Muscle layer of colon (tissue), 2 donors: ENCODE results near the gene PLCH2.

Source experiments
- H3K27ac ChIP-seq: one replicate; pipeline ENCODE4 v1.7.0; 2013; ENCODE audit warnings: low read depth, mild to moderate bottlenecking, low read length, moderate library complexity
- H3K27me3 ChIP-seq, 2 donors: one replicate each; pipeline ENCODE4 v1.7.0; 2013; ENCODE audit warnings: low read length in 2 of 2, mild to moderate bottlenecking in 2 of 2; ENCODE audit not compliant: insufficient read depth in 2 of 2, control insufficient read depth in 1 of 2
- H3K36me3 ChIP-seq: one replicate; pipeline ENCODE4 v1.7.0; 2013; ENCODE audit warnings: mild to moderate bottlenecking, low read length; ENCODE audit not compliant: insufficient read depth
- H3K4me1 ChIP-seq: one replicate; pipeline ENCODE4 v1.7.0; 2013; ENCODE audit warnings: mild to moderate bottlenecking, low read length; ENCODE audit not compliant: insufficient read depth
- H3K4me3 ChIP-seq, 2 donors: one replicate each; pipeline ENCODE4 v1.7.0; 2013; ENCODE audit warnings: low read length in 2 of 2, low read depth in 1 of 2, mild to moderate bottlenecking in 1 of 2, moderate library complexity in 1 of 2
- H3K9ac ChIP-seq: one replicate; pipeline ENCODE4 v1.7.0; 2013; ENCODE audit warnings: low read length
- H3K9me3 ChIP-seq: one replicate; pipeline ENCODE4 v1.7.0; 2013; ENCODE audit warnings: mild to moderate bottlenecking, low read length
- donor health status: abdominal sarcoma.
- donor health status: Adenocarcinoma of cecum.

PLCH2 gene

DNA sequence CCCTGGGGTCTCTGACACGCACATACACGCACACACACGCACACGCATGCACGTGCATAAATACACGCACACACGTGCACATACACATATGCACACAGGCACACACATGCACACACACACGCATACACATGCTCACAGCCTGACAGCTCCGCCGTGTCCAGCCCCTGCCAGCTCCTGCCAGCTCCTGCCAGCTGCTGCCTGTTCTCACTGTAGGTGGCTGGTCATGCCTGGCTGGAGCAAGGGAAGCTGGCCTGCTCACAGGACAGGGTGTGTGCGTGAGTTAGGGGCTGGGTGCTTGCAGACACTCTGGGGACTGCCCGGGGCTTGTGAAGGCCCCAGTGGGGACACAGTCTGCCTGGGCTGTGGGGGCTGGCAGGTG, 4.9 kb downstream of the PLCH2 start:
- Histone ChIP-seq H3K4me1 (no peaks in the 10 kb centered on the region), H3K9me3 (no peaks in the 10 kb centered on the region), H3K27ac (no peak overlapping the region), H3K9ac (no peak overlapping the region), H3K27me3 (no peaks in the 10 kb centered on the region), H3K4me3 (no peak overlapping the region), H3K36me3 (no peaks in the 10 kb centered on the region)

- Histone ChIP-seq H3K27ac (no peak overlapping the region), H3K9me3 (no peaks in the 10 kb centered on the region), H3K27me3 (no peaks in the 10 kb centered on the region), H3K9ac (no peak overlapping the region), H3K4me1 (no peaks in the 10 kb centered on the region), H3K36me3 (no peaks in the 10 kb centered on the region), H3K4me3 (no peak overlapping the region)
Observed at GRCh38 chr1:2481885-2482284, 5.8 kb downstream of the PLCH2 start.

DNA sequence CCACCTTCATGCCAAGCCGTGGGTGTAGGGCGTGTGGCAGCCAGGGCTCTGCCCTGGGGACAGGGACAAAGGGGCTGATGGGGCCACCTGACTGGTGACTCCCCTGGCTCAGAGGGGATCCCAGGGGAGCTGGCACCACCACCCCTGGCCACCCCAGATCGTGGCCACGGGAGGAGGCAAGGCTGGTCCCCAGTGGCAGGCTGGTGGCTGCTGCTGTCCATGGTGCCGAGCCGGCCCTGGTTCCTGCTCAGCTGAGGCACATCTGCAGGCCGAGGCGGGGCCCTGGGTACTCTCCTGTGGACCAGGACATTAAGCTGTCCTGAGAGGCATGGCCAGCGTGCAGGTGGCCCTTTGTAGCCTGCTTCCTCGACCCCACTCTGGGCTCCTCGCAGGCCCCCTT, 6.5 kb downstream of the PLCH2 start:
- Histone ChIP-seq H3K4me3 (no peak overlapping the region), H3K27ac (no peak overlapping the region), H3K9ac (no peak overlapping the region), H3K36me3 (no peaks in the 10 kb centered on the region), H3K9me3 (no peaks in the 10 kb centered on the region), H3K4me1 (no peaks in the 10 kb centered on the region), H3K27me3 (no peaks in the 10 kb centered on the region)

DNA sequence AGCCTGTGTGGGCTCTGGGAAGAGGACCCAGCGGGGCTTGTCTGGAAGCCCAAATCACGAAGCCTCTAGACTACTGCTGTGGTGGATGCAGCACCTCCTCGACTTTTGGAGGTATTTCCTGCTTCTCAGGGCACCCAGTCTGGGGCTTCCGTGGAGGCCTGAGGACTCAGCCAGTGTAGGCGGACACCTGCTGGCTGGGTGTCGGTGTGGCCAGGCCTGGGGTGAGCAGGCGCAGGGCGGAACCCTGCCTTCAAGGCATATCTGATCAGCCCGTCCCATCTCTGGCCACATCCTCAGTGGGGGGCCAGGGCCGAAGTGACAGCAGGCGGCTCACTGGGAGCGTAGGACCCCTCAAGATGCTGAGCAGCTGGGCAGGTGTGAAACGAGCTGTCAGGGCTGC, 6.9 kb downstream of the PLCH2 start:
- no peaks in the 10 kb centered on the region for H3K9me3 ChIP-seq
- H3K27me3 ChIP-seq, result no peaks in the 10 kb centered on the region
- no peak overlapping the region for H3K4me3 ChIP-seq
- no peak overlapping the region for H3K9ac ChIP-seq
- H3K36me3 ChIP-seq, result no peaks in the 10 kb centered on the region
- no peak overlapping the region for H3K27ac ChIP-seq
- no peaks in the 10 kb centered on the region for H3K4me1 ChIP-seq

GRCh38 chr1:2483970-2484369, 7.9 kb downstream of the PLCH2 start:
- Histone ChIP-seq H3K27me3 (no peaks in the 10 kb centered on the region), H3K9ac (no peak overlapping the region), H3K27ac (no peak overlapping the region), H3K9me3 (no peaks in the 10 kb centered on the region), H3K36me3 (no peaks in the 10 kb centered on the region), H3K4me1 (no peaks in the 10 kb centered on the region), H3K4me3 (no peak overlapping the region)

DNA sequence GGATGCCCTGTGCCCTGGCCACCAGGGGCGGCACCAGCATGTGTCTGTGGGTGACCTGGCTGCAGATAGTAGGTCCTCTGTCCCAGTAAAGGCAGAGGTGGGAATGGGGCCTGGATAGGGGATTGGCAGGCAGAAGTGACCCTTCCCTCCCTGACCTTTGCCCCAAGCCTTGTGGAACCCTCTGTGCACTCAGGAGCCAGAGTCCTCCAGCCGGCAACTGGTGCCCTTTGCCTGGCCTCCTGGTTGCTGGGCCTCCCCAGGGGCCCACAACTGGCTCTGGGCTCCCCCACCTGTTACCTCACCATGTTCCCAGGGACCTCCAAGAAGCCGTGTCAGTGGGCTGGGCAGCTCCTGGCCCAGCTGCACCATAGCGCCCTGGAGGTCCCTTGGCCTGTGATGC, 10.0 kb downstream of the PLCH2 start:
- no peaks in the 10 kb centered on the region for H3K9me3 ChIP-seq
- no peaks in the 10 kb centered on the region for H3K27me3 ChIP-seq
- H3K27ac ChIP-seq, result no peak overlapping the region
- H3K4me1 ChIP-seq, result no peaks in the 10 kb centered on the region
- H3K4me3 ChIP-seq, result no peak overlapping the region
- H3K36me3 ChIP-seq, result no peaks in the 10 kb centered on the region
- H3K9ac ChIP-seq, result no peak overlapping the region

DNA sequence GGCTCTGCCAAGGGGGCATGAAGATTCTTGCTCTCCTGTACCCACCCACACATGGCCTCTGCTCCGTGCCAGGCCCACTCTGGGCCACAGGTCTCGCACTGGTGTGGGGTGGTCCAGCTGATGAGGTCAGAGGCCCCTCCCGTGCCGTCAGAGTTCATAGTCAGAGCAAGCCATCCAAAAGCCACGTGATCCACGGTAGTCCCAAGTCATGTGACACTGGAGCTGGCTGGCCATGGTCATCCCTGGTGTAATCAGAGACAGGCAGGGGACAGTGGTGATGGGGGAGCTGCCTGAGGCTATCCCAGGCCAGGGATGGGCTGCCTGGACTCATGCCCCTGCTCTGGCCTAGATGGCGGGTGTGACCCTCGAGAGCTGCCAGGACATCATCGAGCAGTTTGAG, 10.5 kb downstream of the PLCH2 start:
- H3K27ac ChIP-seq, result no peak overlapping the region
- no peaks in the 10 kb centered on the region for H3K4me1 ChIP-seq
- no peak overlapping the region for H3K9ac ChIP-seq
- no peaks in the 10 kb centered on the region for H3K36me3 ChIP-seq
- no peaks in the 10 kb centered on the region for H3K27me3 ChIP-seq
- no peaks in the 10 kb centered on the region for H3K9me3 ChIP-seq
- no peak overlapping the region for H3K4me3 ChIP-seq

- no peak overlapping the region for H3K9ac ChIP-seq
- no peak overlapping the region for H3K27ac ChIP-seq
- peaks cover 0 to 7% of the 10 kb centered on the region in 2 donors for H3K27me3 ChIP-seq
- H3K4me3 ChIP-seq, result no peak overlapping the region
- no peaks in the 10 kb centered on the region for H3K9me3 ChIP-seq
- H3K36me3 ChIP-seq, result no peaks in the 10 kb centered on the region
- H3K4me1 ChIP-seq, result no peaks in the 10 kb centered on the region
Observed at GRCh38 chr1:2488688-2489087, 12.6 kb downstream of the PLCH2 start.

DNA sequence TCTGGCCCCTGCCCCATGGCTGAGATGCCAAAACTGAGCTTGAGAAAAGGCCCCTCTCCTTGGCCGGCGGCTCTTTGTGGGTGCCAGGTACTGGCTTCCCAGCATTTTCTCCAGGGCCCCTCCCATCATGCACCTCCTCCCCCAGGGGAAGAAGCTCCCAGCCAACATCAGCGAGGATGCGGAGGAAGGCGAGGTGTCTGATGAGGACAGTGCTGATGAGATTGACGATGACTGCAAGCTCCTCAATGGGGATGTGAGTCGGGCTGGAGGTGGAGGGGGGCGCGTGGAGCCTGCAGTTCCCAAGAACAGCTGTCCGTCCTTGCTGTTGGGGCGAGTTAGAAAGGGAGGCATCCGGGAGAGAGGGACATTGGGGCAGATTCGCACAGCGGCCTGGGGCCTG, 13.5 kb downstream of the PLCH2 start:
- H3K9me3 ChIP-seq, result no peaks in the 10 kb centered on the region
- H3K27ac ChIP-seq, result no peak overlapping the region
- H3K9ac ChIP-seq, result no peak overlapping the region
- no peaks in the 10 kb centered on the region for H3K36me3 ChIP-seq
- no peak overlapping the region for H3K4me3 ChIP-seq
- peaks cover 0 to 11% of the 10 kb centered on the region in 2 donors for H3K27me3 ChIP-seq
- no peaks in the 10 kb centered on the region for H3K4me1 ChIP-seq

DNA sequence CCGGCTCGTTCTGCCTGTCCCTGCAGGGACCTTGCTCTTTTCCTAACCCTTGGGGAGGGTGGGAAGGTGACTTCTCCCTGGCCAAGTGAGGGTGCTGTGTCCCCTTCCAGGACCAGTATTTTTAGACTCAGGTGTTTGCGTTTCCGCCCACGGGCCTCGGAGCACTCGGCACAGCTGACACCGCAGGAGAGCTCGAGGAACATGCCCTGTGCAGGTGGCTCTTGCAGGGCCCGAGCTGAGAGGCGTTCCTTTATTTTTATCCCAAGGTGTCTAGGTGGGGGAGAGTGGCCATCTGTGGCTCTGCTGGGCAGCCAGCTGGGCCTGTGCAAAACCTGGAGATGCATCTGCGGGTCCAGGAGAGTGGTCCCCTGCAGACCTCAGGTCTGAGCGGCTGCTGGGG, 16.0 kb downstream of the PLCH2 start:
- Histone ChIP-seq H3K4me1 (no peaks in the 10 kb centered on the region), H3K9me3 (no peaks in the 10 kb centered on the region), H3K9ac (no peak overlapping the region), H3K4me3 (no peak overlapping the region), H3K27ac (no peak overlapping the region), H3K27me3 (peaks cover 0 to 14% of the 10 kb centered on the region in 2 donors), H3K36me3 (no peaks in the 10 kb centered on the region)

DNA sequence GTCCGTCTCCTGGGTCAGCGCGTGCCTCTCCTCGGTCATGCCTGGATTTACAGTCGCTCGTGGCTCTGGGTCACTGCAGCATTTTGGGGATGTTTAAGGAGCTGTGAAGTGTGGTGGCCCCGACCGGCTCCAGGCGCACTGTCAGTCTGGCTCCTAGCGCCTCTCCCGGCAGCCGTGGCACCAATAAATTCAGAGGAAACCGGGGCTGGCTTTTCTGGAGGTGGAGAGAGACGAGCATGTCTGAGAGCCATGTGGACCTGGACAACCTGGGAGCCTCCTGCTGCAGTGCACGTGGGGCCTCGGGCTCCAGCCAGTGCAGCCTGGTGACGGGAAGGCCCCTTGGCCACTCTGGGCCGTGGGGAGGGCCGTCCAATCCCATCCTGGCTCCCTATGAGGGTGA, 17.1 kb downstream of the PLCH2 start:
- Histone ChIP-seq H3K9me3 (no peaks in the 10 kb centered on the region), H3K4me3 (no peak overlapping the region), H3K36me3 (no peaks in the 10 kb centered on the region), H3K9ac (no peak overlapping the region), H3K27me3 (peaks cover 0 to 14% of the 10 kb centered on the region in 2 donors), H3K27ac (no peak overlapping the region), H3K4me1 (no peaks in the 10 kb centered on the region)

DNA sequence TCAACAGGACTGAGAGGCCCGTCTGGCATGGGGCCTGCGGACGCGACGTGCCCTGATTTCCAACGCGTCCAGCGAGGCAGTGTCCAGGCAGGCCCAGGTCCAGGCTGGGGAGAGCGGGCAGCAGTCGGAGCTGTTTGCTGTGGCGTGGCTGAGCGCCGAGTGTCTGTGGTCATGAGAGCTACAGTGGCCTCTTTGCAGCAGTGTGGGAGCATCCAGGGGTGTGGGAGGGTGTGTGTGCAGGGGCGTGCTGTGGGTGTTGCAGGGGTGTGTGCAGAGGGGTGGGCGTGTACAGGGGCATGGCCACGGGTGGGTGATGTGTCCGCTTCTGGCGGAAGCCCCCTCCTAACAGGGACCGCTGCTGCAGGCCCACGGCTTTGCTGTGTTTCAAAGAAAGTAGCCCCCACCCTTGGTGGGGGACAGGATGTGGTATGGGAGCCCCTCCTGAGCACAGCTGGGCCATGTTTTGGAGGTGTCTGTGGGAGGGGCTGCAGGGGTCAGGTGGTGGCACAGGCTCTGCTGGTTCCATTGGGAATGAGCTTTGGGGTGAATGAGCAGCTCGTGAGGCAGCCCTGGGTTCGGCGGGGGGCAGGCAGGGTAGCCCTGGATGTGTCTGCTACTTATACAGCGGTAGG, 17.7 kb downstream of the PLCH2 start:
- no peak overlapping the region for H3K4me3 ChIP-seq
- H3K9ac ChIP-seq, result no peak overlapping the region
- peaks cover 0 to 14% of the 10 kb centered on the region in 2 donors for H3K27me3 ChIP-seq

More for the DNA sequence above, 17.7 kb downstream of the PLCH2 start:
- no peaks in the 10 kb centered on the region for H3K9me3 ChIP-seq
- H3K36me3 ChIP-seq, result no peaks in the 10 kb centered on the region
- no peaks in the 10 kb centered on the region for H3K4me1 ChIP-seq
- no peak overlapping the region for H3K27ac ChIP-seq
